SK-N-SH (cell line): ENCODE results near the gene MAP4K4.
"Not testable (repeated sequence)": the region's sequence is repeated elsewhere in the genome, so short reads cannot be mapped to it uniquely, and the experiment has no call there.

Source experiments
- CTCF ChIP-seq: fragments of 200-600 bp; sonication (generic); IDR thresholded peaks from 2 replicates; pipeline ENCODE4 v1.6.1; 2017; ENCODE audit warnings: antibody characterized with exemption, mild to moderate bottlenecking, moderate library complexity
- EP300 ChIP-seq, 2 experiments: IDR thresholded peaks; 2 replicates each; pipeline versions ENCODE4 v1.4.0 to v1.6.1; 2012; ENCODE audit warnings: borderline replicate concordance in 1 of 2, low read depth in 1 of 2, low read length in 1 of 2
- MAX ChIP-seq: IDR thresholded peaks from 2 replicates; pipeline ENCODE4 v1.4.0; 2012; ENCODE audit warnings: low read depth
- MEF2A ChIP-seq: IDR thresholded peaks from 2 replicates; pipeline ENCODE4 v1.4.0; 2012; ENCODE audit warnings: low read depth, borderline replicate concordance
- NFIC ChIP-seq: IDR thresholded peaks from 2 replicates; pipeline ENCODE4 v1.4.0; 2012; ENCODE audit warnings: borderline replicate concordance
- RFX5 ChIP-seq: IDR thresholded peaks from 2 replicates; pipeline ENCODE4 v1.6.1; 2012; ENCODE audit warnings: mild to moderate bottlenecking, improper control_type of control experiment, low read length
- ZBTB33 ChIP-seq: IDR thresholded peaks from 2 replicates; pipeline ENCODE4 v1.4.0; 2012; ENCODE audit warnings: low read depth, borderline replicate concordance

GRCh38 chr2:101773961-101774360, 76.5 kb downstream of the MAP4K4 start:
- not testable (repeated sequence) for TF ChIP-seq CTCF; NFIC; RFX5; MEF2A; ZBTB33; MAX; EP300 (IDR thresholded peaks at IDR 0.05; ENCODE audit: borderline replicate concordance in 1 of 2, low read depth in 1 of 2, low read length in 1 of 2)
